ENCODE data around the gene ANKS3. TPM values are rescaled to one million over a fixed set of nuclear protein-coding genes. Genes with fewer than 3 reads are reported as not detected.

Gene ANKS3
- total RNA-seq, 4 donors from 2014 or later = 23.3 to 47.8 (median 27.6) TPM

- no peak for ATAC-seq
- H3K9me3 ChIP-seq = no peaks in the 10 kb centered on the region
- no peak overlapping the region for H3K4me3 ChIP-seq
- TF ChIP-seq POLR2AphosphoS5 (IDR thresholded peaks at IDR 0.05) (no peak), EP300 (IDR thresholded peaks at IDR 0.05) (no peak), CTCF (IDR thresholded peaks at IDR 0.05) (no peak), POLR2A (IDR thresholded peaks at IDR 0.05) (no peak)
- H3K27me3 ChIP-seq = no peaks in the 10 kb centered on the region
- H3K36me3 ChIP-seq = no peaks in the 10 kb centered on the region
- no peak overlapping the region for H3K27ac ChIP-seq
- no peaks in the 10 kb centered on the region for H3K4me1 ChIP-seq
- WGBS, 2 donors (ENCODE audit: low coverage in 1 of 2) = 86% methylated on average over 5 of the region's 17 CpGs; no CpG with 5 or more reads in 1 of the 2 donors
Measured at GRCh38 chr16:4777339-4778049, 43.4 kb upstream of the ANKS3 start.

GRCh38 chr16:4776141-4776705, 42.2 kb upstream of the ANKS3 start:
- H3K9me3 ChIP-seq = no peaks in the 10 kb centered on the region
- no peaks in the 10 kb centered on the region for H3K4me1 ChIP-seq
- 100% methylated on average over 1 of the region's 2 CpGs; no CpG with 5 or more reads in 1 of the 2 donors for WGBS, 2 donors (ENCODE audit: low coverage in 1 of 2)
- H3K27ac ChIP-seq = no peak overlapping the region
- H3K27me3 ChIP-seq = no peaks in the 10 kb centered on the region
- ATAC-seq = no peak
- H3K4me3 ChIP-seq = no peak overlapping the region
- TF ChIP-seq CTCF (IDR thresholded peaks at IDR 0.05) = no peak
- no peak for TF ChIP-seq EP300 (IDR thresholded peaks at IDR 0.05)
- TF ChIP-seq POLR2AphosphoS5 (IDR thresholded peaks at IDR 0.05) = no peak
- no peak for TF ChIP-seq POLR2A (IDR thresholded peaks at IDR 0.05)
- H3K36me3 ChIP-seq = no peaks in the 10 kb centered on the region

GRCh38 chr16:4775005-4775404, 40.9 kb upstream of the ANKS3 start:
- no peak for TF ChIP-seq POLR2AphosphoS5 (IDR thresholded peaks at IDR 0.05)
- no peak for TF ChIP-seq CTCF (IDR thresholded peaks at IDR 0.05)
- no peak for TF ChIP-seq POLR2A (IDR thresholded peaks at IDR 0.05)
- TF ChIP-seq EP300 (IDR thresholded peaks at IDR 0.05) = no peak
- H3K4me1 ChIP-seq = no peaks in the 10 kb centered on the region
- H3K36me3 ChIP-seq = no peaks in the 10 kb centered on the region
- no peak for ATAC-seq
- no peaks in the 10 kb centered on the region for H3K9me3 ChIP-seq
- no peak overlapping the region for H3K4me3 ChIP-seq
- no peaks in the 10 kb centered on the region for H3K27me3 ChIP-seq
- no peak overlapping the region for H3K27ac ChIP-seq
- 69% methylated on average over 3 of the region's 13 CpGs; no CpG with 5 or more reads in 1 of the 2 donors for WGBS, 2 donors (ENCODE audit: low coverage in 1 of 2)

- Histone ChIP-seq H3K36me3 (no peaks in the 10 kb centered on the region), H3K4me3 (no peak overlapping the region), H3K9me3 (no peaks in the 10 kb centered on the region), H3K4me1 (peaks cover 0 to 18% (median 6%) of the 10 kb centered on the region in 3 donors), H3K27ac (no peak overlapping the region), H3K27me3 (no peaks in the 10 kb centered on the region)
- 70 to 75% methylated on average over 2 to 3 of the region's 5 CpGs for WGBS, 2 donors (ENCODE audit: low coverage in 1 of 2)
- TF ChIP-seq POLR2A (IDR thresholded peaks at IDR 0.05) (no peak), CTCF (IDR thresholded peaks at IDR 0.05) (no peak), POLR2AphosphoS5 (IDR thresholded peaks at IDR 0.05) (no peak), EP300 (IDR thresholded peaks at IDR 0.05) (no peak)
- no peak for ATAC-seq
Measured at GRCh38 chr16:4772351-4772750, 38.3 kb upstream of the ANKS3 start.

GRCh38 chr16:4771646-4772045, 37.6 kb upstream of the ANKS3 start:
- 60 to 62% methylated on average over 3 of the region's 3 CpGs for WGBS, 2 donors (ENCODE audit: low coverage in 1 of 2)
- peaks cover 0 to 21% (median 6%) of the 10 kb centered on the region in 3 donors for H3K4me1 ChIP-seq
- TF ChIP-seq POLR2A (IDR thresholded peaks at IDR 0.05) (no peak), CTCF (IDR thresholded peaks at IDR 0.05) (no peak), POLR2AphosphoS5 (IDR thresholded peaks at IDR 0.05) (no peak), EP300 (IDR thresholded peaks at IDR 0.05) (no peak)

More at GRCh38 chr16:4771646-4772045, 37.6 kb upstream of the ANKS3 start:
- H3K36me3 ChIP-seq = no peaks in the 10 kb centered on the region
- no peaks in the 10 kb centered on the region for H3K27me3 ChIP-seq
- no peak overlapping the region for H3K27ac ChIP-seq
- no peak overlapping the region for H3K4me3 ChIP-seq
- no peak for ATAC-seq
- H3K9me3 ChIP-seq = no peaks in the 10 kb centered on the region
